HG02610 (cell line): ENCODE measurements around the gene DGKB.

Experiments used
- ATAC-seq: cut with Tn5 transposase; IDR thresholded peaks from one replicate; pipeline ENCODE4 v1.9.1; 2021; ENCODE audit warnings: mild to moderate bottlenecking, moderate library complexity; ENCODE audit not compliant: unreplicated experiment

The DGKB gene

DNA sequence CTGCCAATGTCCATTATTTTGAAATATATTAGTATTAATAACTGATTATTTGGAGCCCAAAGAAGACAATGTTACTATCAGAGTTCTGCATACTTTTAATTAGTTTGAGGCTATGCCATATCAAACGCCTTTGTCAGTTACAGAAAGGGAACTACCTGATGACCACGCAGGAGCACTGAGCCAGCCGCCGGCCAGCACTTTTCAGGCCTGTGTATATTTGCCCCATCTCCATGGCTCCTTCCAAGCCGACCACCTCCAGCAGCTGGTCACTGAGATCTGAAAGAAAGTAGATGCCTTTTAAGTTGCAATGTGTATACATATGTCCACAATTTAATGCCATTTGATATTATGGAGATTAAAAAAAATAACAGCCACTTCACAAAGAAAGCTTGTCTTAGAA is 724.7 kb downstream of the DGKB start:
- no peak for ATAC-seq

GRCh38 chr7:14170872-14171271 is 731.7 kb downstream of the DGKB start:
- ATAC-seq, result no peak

GRCh38 chr7:14158111-14158510 is 744.4 kb downstream of the DGKB start:
- no peak for ATAC-seq

- no peak for ATAC-seq
Observed at GRCh38 chr7:14156436-14156835, 746.1 kb downstream of the DGKB start.

- ATAC-seq, result no peak
Observed at GRCh38 chr7:14148974-14149373, 753.6 kb downstream of the DGKB start.

DNA sequence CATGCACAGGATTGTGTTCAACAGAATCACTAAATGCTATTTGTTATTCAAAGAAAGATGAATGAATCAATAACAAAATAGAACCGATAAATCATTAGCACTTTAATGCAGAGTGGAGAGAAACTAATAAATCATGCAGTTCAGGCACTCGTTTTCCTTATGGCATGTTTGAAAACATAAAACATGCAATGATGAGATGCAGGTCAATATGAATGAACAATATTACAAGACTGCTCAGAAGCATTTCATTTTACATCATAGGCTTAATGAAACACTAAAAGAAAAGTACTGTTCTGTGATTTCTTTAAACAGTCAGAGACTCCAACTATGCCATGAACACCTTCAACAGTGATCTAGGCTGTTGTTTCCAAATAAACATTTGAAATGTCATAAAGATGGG is 755.0 kb downstream of the DGKB start:
- ATAC-seq, result no peak

- no peak for ATAC-seq
Observed at GRCh38 chr7:14144538-14144937, 758.0 kb downstream of the DGKB start.

GRCh38 chr7:14144109-14144508 is 758.4 kb downstream of the DGKB start:
- ATAC-seq, result no peak

- no peak for ATAC-seq
Observed at GRCh38 chr7:14137676-14138075, 764.9 kb downstream of the DGKB start.

DNA sequence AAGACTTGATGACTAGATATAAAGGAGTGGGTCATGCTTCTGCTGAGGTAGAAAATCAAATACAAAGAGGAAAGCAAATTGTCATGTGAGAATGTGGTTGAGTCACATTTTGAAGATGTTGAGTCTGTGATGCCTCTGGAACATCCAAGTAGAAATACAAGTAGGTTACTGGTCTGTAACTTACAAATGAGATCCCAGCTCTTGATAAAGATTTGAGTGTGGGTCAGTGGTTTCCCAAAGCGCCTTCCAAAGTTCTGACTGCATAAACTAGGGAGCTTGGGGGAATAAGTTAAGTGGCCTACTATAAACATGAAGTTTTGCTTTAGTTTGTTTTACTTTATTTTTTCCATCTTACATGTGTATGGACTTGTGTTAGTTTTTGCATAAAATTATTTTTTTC is 768.8 kb downstream of the DGKB start:
- ATAC-seq, result no peak

DNA sequence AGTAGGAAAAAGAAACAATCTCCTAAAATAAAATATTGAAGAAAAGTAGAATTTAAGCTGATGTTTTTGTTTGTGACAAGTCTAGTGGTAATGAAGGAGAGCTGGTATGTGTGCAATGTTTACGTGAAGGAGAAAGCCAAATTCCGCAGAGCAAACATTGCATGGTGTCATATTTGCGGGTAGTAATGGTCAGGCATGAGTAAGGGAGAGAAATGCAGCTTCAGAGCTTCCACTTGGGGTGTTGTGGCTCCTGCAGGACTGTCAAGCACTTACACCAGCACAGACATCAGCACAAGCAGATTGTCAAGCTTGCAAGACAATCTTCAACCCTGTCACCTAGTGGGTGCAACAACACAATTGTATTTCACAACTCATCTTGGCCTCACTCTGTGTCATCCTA is 776.6 kb downstream of the DGKB start:
- no peak for ATAC-seq

- no peak for ATAC-seq
Observed at GRCh38 chr7:14124716-14125115, 777.8 kb downstream of the DGKB start.

GRCh38 chr7:14123923-14124322 is 778.6 kb downstream of the DGKB start:
- ATAC-seq, result no peak

DNA sequence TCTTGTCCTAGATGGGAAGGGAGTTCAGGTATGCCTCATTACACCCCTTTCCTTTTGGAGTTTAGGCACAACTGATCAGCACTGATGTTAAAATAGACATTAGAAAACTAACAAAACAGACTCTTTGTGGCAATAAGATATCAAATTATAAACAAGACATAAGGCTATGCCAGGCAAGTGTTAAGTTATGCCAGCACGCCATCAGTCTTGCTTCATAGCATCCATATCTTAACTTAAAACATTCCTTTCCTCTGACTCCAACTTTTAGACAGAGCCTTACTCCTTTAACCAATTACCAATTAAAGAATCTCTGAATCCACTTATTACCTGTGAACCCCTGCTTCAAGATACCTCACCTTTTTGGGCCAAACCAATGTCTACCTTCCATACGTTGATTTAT is 786.9 kb downstream of the DGKB start:
- ATAC-seq, result no peak

DNA sequence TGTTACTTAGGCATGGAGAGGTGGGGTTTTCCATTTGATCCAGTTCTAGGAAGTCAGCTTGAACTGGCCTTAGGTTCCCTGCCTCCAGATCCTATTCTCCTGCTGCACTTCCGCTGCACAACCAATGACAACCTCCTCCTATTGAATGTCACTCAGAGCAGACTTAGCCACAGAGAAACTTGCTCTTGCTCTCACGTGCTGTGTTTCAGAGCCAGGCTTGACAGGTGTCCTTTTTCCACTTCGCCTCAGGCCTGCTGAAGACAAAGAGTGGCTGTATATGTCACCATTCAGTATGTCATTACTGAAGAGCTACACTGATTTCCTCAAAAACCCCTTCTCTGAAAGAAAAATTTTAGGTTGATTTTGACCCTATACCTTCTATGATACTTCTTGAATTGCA is 797.7 kb downstream of the DGKB start:
- no peak for ATAC-seq

- ATAC-seq, result no peak
Observed at GRCh38 chr7:14096159-14096558, 806.4 kb downstream of the DGKB start.

DNA sequence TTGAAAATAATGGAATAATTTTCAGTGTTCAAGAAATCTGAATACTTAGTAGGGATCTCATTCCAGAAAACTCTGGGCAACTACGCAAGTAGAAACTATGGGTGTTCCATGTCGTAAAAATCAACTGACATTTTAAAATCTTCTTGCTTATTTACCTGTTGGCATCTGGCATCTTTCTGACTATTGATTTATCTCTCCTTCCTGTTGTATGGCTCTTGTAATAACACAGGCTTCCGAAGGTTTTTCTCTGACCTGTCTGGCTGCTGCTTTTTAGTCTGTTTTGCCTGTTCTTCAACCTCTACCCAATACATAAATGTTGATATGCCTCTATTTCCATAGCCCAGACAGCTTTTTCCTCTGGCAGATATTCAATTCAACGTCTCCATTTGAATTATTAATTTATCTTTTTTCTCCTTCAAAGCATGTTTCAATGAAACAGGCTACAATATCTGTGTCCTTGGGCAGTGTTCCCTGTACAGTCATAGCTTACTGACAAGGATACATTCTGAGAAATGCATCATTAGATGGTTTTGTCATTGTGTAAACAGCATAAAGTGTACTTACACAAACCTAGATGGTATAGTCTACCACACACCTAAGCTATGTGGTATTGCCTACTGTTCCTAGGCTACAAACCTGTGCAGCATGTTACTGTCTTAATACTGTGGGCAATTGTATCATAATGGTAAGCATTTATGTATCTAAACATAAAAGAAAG is 807.2 kb downstream of the DGKB start:
- no peak for ATAC-seq
